Measurements from ENCODE around the gene HOXD1.

HOXD1 gene

DNA sequence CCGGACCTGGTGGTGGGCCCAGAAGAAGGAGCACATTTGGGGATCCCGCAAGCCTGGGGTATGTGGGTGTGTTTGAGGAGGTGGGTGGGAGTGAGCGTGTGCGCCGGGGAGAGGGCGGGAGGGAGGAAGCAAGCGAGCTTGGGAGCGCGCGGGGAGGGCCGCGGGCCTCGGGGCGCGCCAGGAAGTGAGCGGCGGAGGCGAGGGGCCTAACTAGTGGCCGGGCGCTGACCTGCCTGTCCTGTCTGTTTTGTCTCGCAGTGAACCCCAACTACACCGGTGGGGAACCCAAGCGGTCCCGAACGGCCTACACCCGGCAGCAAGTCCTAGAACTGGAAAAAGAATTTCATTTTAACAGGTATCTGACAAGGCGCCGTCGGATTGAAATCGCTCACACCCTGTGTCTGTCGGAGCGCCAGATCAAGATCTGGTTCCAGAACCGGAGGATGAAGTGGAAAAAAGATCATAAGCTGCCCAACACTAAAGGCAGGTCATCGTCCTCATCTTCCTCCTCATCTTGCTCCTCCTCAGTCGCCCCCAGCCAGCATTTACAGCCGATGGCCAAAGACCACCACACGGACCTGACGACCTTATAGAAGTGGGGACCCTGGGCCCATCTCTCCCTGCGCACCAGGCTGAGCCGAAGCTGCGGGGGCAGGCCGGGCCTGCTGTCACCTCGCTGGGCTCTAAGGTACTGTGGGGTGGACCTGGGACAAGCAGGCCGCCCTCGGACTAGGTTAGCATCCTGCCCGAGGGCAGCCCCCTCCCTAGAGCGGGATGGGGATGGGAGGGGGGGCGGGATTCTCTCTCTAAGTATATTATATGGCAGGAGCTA, 35.9 kb upstream of the HOXD1 start:
- DNase-seq (ENCODE audit: low read depth): no peak

DNA sequence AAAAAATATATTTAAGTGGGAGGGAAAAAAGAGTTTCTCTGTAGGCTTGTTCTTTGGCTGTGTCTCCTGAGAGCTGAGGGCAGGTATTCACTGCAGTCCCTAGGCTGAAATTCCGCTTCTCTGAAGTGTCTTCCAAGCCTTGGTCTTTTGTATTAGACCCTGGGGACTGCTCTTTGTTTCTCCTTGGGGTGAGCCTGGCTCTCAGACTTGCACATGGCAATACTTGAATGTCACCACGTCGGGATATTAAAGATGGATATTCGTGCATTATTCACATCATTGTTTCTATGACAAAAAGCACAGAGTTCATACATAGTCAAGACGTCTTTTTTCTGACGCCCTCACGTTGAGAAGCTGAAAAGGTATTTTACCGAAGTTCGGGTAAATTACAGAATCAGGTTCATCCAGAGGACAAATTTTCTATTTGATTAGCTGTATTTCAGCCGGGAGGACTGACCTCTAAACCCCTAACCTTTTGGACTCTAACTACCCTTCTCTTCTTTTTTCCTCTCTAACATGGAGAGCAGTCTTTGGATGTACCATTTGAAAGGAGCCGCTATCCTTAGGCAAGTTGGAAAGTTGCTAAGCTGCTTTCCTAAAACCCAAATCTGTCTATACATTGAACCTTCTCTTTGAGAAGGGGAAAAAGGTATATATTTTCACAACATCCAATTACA, 33.8 kb upstream of the HOXD1 start:
- no peak for DNase-seq (ENCODE audit: low read depth)

DNA sequence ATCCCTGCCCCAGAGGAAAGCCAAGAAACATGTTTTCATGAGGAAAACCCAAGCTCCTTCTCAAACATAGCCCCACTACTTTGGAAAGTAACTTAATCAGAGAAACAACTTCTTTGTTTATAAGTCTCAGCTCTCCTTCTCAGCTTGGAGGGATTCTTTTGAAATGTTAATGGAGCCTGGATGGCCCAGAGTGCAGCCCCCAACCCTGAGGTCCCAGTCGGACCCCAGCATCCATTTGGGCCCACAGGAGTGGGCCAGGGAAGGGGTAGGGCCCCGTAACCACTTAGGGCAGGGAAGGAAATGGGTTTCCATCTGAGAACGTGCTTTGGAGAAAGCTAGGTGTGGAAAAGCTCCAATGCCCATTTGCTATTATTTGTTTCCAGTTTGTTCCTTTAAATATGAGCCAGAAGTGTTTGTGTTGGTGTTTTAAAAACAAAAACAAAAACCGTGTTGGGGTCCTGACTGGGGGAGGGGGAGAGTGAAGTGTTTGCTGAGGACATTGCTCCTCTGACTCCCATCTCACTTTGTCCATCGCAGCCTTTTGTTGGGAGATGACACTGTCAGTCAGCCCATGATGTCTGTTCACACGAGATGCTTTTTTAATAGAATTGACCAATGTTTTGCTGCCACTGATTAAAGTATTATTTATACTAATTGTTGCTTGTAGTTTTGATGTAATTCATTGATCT, 33.0 kb upstream of the HOXD1 start:
- no peak for DNase-seq (ENCODE audit: low read depth)

DNA sequence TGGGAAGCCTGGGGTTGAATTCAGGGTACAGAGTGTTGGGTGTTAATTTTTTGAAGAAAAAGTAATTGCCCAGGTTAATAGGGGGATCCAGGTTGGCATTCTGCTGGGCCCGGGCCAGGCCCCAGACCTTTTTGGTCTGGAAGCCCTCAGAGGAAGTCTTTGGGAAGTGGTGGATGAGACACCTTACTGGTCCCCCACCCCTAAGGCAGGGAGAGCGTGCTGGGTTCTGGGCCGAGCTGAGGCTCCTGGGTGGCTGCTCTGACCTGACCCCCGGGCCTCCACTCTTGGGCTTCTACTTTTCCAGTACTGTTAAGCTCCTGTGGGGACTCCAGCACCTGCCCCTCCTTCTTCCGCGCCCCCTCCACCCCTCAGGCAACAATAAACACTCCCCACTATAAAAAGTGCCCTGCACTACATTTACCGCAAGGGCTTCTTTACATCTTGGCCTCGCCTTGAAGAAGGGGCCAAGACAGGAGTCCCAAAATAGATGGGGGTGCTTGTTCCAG, 32.1 kb upstream of the HOXD1 start:
- DNase-seq (ENCODE audit: low read depth): no peak

DNA sequence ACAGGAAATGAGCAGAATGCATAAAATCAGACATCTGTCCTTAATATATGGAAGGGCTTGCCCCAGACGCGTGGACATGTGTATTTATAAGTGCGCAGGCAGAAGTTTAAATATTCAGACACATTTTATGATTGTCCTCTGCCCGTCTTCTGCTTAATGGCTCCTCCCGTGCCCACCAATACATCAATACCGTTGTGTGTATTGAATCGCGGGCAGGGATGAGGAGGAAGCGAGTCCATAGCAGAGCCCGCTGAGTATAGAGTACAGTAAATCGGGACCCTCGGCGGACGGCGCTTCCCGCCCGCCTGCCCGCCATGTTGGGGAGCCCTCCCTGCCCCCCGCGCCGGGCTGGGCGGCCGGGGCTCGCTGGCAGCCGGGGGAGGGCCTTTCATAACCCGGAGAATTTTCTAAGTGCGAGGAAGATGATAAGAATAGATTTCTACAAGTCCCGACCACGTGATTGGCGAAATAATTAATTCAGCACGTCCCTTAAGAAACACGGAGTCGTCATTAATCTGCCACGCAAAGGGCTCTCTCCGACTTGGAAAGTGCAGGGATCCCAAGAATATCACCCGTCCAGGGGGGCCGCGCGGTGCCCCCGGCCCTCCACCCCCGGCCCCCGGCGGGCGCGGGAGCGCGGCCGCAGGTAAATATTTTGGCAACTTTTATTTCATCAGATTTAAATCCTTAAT, 31.5 kb upstream of the HOXD1 start, which contains the start of gene HOXD3:
Gene HOXD3 (plus strand): TSS at position 501 of the 692 bp plus-strand sequence. CDS start 11,808 bp downstream, outside the sequence.
- DNase-seq (ENCODE audit: low read depth): no peak

DNA sequence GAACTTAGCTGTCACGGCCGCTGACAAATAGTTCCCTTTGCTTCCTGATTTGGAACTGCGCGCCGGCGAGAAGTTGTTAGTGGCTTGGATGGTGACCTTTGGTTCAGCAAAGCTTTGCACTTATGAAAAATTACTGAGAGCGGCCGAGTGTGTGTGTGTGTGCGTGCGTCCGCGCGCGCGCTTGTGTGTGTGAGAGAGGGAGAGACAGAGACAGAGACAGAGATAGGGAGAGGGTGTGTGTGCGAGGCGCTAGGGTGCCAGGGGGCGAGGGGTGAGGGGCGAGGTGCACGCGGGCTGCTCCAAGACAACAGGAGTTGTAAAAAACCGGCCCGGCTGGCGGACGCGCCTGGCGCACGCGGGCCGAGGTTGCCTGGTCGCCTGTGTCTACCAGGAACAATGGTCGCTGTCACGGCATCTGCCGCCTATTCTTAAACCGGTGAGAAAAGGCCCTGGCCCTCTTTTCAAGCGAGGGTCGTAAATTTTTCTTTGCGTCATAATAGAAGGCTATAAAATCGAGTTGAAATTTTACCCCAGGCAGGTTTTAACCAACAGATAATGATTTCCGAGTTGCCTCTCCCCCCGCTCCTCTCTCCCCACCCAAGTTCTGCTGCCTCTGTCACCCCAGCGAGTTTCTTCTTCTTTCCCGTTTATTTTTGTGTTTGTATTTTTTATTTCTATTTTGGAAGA, 30.8 kb upstream of the HOXD1 start:
- no peak for DNase-seq (ENCODE audit: low read depth)

DNA sequence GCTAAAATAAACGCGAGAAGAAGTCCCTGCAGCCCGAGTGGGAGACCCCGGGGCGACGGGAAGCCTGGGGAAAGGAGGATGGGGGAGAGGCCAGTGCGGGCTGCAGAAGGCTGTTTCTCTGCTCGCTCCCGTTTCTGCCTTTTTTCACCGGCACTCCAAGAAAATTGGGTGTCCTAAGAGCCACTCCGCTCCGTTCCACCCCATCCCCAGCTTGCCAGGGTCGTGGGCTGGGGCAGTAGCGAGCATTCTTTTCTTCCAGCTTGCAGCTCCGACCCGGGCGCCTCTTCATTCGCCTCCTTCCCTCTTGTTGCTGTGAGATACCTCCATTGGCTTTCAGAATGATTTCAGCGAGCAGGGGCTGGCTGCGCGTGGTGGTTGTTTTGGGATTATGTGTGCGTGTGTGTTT, 30.3 kb upstream of the HOXD1 start:
- DNase-seq (ENCODE audit: low read depth): no peak

DNA sequence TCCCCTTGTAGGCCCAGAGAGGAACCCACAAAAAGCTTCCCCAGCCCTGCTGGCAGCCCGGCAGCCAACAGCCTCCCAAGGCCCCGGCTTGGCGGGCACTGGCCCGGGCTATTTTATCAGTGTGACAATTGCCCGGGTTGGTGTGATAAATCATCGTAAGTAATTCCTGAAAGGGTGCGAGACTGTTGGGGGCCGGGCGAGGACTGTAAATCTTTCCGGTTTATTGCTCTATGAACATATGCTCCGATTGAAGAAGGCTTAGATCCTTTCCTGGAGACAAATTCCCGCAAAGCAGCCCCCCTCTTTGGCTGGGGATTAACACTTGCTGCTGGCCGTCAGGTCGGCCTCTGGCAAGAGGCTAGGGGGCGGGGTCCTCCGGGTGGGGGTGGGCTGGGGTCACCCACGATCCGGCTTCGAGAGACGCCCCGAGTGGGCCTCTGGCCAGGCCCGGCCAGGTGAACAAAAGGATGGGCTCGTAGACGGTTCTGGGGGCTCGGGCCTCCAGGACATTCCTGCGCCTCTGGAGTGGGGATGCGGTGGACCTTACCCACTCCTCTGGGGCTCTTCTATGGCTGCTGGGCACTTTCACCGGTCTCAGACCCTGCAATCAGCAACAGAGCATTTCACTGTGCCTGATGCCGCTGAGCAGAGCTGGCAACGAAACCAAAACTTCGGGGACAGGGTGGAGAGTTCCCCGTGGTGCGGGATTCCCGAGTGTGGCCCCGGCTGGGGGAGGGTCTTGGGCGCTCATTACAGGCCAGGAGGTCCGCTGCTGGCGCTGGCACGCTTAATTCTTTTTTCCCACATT, 29.4 kb upstream of the HOXD1 start:
- no peak for DNase-seq (ENCODE audit: low read depth)

DNA sequence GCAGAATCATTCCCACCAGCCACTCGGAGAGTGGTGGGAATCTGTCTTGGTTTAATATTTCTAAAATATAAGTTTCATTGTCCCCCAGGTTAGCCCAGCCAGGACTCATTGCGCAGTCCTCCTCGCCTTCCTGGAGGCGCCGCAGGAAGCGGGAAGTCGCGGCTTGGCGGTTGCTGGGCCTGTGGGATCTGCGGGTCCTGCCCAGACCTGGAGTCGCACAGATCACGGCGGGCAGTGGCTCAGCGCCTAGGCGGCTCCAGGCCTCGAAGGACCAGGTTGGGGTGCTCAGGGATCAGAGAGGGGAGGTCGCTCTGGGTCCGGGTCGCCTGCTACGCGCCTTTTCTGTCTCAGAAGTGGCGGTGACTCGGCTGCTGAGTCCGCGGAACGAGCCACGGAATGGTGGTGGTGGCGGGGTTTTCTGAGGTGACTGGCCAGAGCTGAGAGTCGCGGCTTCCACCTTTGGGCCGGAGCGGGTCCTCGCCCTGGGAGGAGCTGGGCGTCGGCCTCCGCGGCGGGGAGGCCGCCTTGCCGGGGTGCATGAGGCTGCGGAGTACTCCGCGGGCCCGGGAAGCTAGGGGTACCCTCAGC, 28.7 kb upstream of the HOXD1 start:
- no peak for DNase-seq (ENCODE audit: low read depth)

DNA sequence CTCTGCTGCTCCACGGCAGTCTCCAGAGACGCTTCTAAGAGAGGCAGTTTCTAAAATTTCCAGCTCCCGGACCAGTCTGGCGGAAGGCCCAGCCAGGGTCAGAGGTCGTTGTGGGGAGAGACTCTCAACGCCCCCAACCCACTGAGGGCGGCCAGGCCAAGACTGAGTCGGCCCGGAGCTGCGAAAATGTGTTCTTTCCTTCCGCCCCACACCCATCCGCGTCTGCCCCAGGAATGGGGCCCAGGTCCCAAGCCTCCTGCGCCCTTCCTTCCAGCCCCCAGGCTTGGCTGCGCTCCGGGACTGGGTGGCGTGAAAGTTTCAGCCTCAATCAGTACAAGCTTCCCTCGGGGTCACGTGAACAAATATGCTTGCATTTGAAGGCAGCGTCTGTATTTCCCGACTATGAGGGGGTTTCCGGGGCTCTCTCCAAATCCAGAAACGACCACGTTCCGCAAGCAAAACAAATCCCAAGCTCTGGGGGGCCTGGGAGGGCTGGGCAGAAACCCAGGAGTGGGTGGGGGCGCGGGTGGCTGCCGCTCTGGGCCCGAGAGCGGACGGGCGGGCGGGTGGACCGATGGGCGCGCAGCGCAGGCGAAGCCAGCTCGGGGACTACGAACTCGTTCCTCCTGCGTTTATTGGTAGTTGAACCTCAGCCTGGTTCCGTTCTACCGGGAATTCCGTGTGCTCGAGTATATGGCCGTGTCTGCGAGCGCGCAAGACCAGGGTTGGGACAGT, 28.1 kb upstream of the HOXD1 start:
- no peak for DNase-seq (ENCODE audit: low read depth)

DNA sequence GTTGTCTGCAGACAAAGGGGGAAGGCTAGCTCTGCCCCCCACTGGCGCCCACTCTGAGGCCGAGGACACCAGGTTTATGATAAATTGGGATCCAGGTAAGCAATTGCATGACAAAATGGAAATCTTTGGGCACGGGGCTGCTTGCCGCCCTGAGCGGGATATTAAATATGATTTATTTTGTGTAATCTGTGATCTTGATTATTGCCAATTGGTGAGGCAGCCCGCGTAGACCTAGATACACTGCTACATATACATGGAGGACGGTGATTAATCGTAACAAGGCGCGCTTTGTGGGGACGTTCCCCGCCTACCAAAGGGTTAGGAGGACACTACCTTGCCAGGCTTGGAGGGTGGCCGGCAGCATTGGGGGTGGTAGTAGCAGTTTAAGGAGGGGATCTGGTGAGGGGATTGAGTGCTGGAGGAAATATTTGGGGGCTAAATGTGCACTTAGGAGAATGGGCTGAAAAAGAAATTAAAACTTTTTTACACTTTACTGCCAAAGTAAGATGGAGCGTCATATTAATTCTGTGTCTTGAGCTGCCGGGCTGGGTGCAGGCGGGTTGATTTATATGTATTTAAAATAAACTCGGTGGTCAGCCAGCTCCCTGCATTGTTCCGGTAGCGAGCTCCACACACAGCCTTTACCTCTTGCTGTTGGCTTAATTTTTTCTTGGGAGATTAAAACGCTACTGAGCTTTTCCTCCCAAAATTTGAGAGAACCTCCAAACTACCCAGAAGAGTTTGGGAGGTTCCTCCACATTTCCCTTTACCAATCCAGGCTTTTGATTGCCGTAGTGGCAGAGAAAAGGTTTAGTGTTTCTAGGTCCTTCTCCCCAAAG, 27.3 kb upstream of the HOXD1 start:
- no peak for DNase-seq (ENCODE audit: low read depth)

DNA sequence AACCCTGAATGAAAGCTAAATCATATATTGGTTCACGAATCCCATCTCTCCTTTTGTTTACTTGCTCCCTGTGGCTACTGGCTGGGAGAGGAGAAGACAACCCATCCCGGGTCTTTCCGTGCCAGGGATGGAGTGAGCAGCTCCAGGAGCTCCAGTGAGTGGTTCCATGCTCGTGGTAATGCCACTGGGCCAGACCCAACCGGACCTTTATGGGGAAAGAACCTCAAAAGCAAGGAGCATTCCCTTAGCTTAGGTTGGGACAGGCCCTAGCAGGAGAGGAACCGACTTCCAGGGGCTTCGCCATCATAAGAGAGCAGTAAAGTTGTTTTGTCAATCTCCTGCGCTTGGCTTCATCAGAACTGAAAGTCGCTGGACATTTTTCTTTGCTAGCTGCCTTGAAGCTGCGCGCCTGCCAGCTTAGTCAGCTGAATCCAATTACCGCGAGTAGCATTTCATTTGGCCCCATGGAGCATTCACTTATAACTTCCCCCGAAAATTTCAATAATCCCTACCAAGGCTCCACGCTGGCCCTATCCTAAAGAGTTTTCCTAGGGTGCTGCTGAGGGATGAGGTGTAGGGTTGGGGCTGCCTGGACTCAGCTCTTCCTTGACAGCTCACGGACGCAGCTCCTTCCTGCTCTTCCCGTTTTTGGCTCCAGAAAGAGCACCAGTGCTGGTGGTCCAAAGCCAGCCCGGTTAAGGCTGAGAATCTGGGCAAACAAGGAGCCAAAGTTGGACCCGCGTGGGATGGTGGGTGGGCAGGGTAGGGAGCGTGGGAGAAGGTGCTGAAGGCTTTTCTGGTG, 26.4 kb upstream of the HOXD1 start:
- peak; percentile 59 for DNase-seq (ENCODE audit: low read depth)

DNA sequence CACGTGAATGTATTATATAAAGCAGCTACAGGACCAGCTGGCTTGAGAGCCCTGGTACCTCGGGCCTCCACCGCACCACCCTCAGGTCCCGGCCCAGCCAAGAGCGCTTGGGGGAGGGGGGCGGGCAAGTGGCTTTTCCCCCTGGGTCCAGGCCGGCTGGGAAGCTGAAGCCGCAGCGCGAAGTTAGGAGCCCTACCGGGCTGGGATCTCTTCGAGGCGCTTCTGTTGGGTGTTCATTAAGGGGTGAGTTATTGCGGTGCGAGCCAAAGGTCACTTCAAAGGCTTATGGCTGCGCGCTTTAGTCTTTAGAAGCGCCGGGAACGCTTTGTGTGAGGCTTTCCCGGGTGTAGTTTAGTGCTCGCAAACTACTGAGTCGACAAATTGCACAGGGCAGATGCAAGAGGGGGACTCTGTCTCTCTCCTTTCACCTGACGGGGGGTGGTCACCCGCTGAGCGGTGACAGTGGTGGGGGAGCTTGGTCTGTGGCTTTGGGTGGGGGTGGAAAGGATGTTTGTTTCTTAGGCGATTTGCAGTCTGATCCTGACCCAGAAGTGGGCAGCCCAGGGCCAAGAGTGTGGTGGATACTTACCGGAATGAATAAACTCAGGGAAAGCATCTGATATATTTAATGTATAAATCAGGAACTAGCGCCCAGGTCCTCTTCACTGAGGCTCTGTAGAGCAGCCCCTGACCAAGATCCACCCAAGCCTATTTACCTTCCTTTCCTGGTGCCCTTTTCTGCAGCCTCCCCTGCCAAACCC, 25.4 kb upstream of the HOXD1 start:
- DNase-seq (ENCODE audit: low read depth): no peak

DNA sequence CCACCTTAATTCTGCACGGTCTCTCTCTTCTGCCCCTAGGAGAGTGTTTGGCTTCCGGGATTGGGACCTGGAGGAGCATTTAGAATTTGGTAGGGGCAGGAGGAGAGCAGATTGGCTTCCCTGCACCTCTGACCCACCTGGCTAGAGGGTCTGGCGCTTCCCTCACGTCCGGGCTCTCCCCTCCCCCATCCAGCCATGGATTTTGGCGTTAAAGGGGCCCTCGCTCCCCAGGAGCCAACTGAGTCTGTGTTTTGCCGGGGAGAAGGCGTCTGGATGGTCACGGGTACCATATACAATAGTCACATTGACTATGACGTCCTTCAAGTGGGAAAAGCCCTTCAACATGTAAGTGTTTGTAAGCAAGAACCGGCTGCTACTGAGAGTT, 24.8 kb upstream of the HOXD1 start:
- no peak for DNase-seq (ENCODE audit: low read depth)

DNA sequence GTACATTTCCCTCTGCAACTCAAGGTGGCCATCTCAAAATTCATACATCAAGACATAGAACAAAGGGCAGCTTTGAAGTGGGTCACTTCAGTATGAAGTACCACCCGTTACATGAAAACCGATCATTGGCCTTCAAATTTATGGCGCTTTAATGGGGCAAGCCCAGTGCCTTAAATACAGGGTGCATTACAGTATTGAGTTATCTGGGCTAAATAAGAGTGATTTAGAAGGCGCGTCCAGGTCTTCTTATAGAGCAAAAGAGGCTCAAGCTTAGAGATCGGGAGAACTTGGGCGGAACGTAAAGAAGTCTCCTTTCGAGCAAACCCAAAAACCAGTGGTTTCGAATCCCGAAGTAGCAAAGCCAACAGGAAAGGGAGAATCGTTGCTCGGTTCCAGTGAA, 24.3 kb upstream of the HOXD1 start:
- DNase-seq (ENCODE audit: low read depth): no peak

DNA sequence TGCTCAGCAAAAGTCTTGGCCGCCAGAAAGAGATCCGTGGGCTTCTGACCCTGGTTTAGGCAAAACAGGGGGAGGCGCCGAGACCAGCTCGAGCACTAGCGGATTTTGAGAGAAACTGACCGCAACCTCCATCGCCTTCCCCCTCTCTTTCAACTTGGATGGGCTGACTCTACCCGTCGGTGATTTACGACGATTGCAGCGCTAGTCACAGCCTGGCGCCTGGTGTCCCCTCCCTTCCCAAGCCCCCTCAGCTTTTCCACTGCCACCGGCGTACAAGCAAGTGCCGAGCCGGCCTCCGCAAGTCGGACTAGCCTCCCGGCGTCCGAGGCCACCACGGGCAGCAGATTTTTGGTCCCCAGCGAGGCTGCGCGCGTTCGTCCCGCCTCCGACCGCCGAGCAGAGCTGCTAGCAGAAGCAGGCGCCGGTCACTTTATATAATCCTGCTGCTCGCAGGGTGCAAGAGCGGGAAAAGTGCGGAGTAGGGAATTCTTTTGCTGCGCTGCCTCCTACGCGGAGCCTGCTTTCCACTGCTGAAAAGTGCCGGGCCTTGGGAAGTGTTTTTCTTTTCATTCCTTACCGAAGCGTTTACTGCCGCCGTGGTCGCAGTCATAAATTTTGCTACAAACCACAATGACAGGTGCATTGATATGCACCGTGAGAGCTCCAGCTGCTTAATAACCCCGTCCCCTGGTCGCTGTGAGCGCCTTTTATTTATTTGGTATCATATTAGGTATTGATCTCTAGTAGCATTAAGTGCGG, 23.7 kb upstream of the HOXD1 start:
- no peak for DNase-seq (ENCODE audit: low read depth)
